Breast epithelium (tissue), 3 donors: ENCODE results near the gene ME3.

ENCODE experiments used
- POLR2A ChIP-seq: fragments of 450-650 bp; IDR thresholded peaks from one replicate; pipeline ENCODE4 v1.6.1; 2016; ENCODE audit warnings: antibody characterized with exemption, mild to moderate bottlenecking, moderate library complexity
- TF ChIP-seq, protein P1 (sequence below), 3 donors: fragments of 450-650 bp; IDR thresholded peaks; one replicate each; pipeline ENCODE4 v1.5.1; 2016 to 2017; ENCODE audit warnings: antibody characterized with exemption in 3 of 3, mild to moderate bottlenecking in 3 of 3, moderate library complexity in 3 of 3

DNA sequence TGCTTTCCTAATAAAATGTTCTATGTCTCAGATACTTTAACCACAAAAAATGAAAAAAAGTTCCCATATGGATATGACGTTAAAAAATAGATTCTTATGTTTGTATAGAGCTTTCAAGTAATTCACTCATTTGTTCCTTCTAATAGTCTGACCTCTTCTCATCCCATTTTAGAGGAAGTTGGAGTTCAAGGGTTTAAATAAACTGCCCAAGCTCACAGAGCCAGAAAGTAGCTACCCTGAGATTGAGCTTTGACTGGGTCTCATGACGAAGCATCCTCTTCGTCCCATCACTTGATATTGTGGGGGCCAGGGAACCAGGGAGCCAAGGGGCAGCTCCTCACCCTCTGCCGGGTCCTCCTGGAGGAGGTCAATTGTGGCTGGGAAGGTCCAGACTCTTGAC is 181.4 kb downstream of the ME3 start:
- no peak for TF ChIP-seq POLR2A
- TF ChIP-seq, protein P1, sequence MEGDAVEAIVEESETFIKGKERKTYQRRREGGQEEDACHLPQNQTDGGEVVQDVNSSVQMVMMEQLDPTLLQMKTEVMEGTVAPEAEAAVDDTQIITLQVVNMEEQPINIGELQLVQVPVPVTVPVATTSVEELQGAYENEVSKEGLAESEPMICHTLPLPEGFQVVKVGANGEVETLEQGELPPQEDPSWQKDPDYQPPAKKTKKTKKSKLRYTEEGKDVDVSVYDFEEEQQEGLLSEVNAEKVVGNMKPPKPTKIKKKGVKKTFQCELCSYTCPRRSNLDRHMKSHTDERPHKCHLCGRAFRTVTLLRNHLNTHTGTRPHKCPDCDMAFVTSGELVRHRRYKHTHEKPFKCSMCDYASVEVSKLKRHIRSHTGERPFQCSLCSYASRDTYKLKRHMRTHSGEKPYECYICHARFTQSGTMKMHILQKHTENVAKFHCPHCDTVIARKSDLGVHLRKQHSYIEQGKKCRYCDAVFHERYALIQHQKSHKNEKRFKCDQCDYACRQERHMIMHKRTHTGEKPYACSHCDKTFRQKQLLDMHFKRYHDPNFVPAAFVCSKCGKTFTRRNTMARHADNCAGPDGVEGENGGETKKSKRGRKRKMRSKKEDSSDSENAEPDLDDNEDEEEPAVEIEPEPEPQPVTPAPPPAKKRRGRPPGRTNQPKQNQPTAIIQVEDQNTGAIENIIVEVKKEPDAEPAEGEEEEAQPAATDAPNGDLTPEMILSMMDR (IDR thresholded peaks at IDR 0.05), result no peak
